GM12872 (cell line): ENCODE results near the gene ATP9B.

Experiments
- TF ChIP-seq, protein P1 (sequence below): IDR thresholded peaks from 3 replicates; pipeline ENCODE4 v1.5.1; 2011; ENCODE audit warnings: low read depth, mild to moderate bottlenecking, low read length, moderate library complexity; ENCODE audit not compliant: insufficient read depth

The ATP9B gene

DNA sequence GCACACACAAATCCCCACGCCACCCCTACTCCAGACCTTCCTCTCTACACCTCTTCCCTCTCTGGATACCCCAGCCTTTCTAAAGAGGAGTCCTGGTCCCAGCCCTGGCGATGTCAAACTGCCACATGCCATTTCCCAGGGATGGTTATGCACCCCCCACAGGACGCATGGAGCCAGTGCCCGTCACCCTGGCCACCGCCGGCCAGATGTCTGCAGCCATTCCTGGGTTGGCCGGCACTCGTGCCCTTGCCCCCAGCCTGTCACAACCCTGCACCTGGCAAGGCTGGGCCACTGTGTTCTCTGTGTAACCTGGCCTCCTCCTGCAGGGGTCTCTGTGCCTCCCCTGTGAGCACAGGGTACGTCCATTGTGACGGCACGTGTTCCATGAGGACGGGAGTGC lies 268.4 kb downstream of the ATP9B start:
- TF ChIP-seq, protein P1, sequence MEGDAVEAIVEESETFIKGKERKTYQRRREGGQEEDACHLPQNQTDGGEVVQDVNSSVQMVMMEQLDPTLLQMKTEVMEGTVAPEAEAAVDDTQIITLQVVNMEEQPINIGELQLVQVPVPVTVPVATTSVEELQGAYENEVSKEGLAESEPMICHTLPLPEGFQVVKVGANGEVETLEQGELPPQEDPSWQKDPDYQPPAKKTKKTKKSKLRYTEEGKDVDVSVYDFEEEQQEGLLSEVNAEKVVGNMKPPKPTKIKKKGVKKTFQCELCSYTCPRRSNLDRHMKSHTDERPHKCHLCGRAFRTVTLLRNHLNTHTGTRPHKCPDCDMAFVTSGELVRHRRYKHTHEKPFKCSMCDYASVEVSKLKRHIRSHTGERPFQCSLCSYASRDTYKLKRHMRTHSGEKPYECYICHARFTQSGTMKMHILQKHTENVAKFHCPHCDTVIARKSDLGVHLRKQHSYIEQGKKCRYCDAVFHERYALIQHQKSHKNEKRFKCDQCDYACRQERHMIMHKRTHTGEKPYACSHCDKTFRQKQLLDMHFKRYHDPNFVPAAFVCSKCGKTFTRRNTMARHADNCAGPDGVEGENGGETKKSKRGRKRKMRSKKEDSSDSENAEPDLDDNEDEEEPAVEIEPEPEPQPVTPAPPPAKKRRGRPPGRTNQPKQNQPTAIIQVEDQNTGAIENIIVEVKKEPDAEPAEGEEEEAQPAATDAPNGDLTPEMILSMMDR: no peak

DNA sequence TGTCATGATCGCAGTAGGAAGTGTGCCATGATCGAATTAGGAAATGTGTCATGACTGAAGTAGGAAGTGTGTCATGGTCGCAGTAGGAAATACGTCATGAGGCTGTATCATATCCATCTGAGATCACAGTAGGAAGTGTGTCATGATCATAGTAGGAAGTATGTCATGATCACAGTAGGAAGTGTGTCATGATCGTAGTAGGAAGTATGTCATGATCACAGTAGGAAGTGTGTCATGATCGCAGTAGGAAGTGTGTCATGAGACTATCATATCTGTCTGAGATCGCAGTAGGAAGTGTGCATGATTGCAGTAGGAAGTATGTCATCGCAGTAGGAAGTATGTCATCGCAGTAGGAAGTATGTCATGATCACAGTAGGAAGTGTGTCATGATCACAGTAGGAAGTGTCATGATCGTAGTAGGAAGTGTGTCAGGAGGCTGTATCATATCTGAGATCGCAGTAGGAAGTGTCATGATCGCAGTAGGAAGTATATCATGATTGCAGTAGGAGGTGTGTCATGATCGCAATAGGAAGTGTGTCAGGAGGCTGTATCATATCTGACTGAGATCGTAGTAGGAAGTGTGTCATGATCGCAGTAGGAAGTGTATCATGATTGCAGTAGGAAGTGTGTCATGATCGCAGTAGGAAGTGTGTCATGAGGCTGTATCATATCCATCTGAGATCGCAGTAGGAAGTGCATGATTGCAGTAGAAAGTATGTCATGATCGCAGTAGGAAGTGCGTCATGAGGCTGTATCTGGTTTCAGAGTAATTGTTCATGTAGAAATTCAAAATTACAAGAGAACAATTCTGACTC lies 270.1 kb downstream of the ATP9B start:
- TF ChIP-seq, protein P1: no peak

DNA sequence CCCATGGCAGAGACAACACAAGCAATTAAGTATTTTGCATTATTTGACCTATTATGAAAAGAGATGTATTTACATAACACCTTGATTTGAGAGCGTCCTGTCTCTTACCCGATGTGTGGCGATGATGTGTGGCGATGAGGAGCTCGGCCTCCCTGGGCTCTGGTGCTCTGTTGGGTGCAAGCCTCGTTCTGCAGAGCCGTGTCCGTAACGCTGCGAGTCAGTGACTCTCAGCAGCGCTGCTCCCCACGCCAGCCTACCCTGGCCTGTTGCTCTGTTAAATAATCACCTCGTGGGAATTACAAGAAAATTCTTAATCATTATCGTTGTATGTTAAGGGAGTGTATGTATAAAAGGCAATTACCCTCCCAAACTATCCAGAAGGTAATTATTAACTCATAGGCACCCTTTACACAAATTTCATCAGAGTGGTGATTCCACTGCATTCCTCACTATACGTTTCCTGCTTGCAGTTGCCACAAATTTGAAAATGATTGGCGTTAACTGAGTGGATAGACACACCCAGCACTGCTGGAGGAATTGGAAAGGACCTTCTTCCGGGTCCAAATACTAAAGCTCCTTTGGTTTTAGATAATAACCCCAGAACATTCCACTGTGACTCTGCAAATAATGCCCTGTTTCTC lies 274.5 kb downstream of the ATP9B start:
- TF ChIP-seq, protein P1: no peak

DNA sequence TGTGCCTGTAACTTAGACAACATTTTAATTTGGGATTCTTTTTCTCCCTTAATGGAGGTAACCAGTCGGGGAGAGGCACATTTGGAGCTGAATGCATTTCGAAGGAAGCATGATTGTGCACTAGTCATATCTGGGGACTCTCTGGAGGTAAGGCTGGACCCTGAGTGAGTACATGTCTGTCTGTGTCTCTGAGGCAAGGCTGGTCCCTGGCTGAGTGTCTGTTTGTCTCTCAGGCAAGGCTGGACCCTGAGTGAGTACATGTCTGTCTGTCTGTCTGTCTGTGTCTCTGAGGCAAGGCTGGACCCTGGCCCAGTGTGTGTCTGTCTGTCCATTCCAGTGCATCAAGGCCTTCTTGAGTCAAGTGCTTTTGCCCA lies 275.0 kb downstream of the ATP9B start:
- TF ChIP-seq, protein P1: no peak

DNA sequence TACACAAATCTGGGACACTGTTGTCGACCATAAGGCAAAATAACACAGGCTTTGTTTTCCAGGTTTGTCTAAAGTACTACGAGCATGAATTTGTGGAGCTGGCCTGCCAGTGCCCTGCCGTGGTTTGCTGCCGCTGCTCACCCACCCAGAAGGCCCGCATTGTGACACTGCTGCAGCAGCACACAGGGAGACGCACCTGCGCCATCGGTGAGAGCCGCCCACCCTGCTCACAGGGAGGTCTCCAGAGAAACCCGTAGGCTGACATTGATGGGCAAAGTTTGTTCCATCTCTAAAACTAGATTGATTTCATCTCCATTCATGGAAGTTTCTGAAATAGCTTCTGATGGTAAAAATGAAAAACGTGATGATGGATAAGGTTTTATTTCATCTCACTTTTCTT lies 276.2 kb downstream of the ATP9B start:
- TF ChIP-seq, protein P1: no peak

DNA sequence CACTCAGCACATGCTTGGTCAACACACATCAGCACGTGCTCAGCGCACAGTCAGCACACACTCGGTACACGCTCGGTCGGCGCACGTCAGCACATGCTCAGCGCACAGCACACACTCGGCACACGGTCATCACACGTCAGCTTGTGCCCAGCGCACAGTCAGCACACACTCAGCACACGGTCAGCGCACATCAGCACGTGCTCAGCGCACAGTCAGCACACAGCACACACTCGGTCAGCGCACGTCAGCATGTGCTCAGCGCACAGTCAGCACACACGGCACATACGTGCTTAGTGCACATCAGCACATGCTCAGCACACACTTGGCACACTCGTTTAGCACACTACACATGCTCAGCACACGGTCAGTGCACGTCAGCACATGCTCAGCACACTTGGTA lies 276.8 kb downstream of the ATP9B start:
- TF ChIP-seq, protein P1: no peak

DNA sequence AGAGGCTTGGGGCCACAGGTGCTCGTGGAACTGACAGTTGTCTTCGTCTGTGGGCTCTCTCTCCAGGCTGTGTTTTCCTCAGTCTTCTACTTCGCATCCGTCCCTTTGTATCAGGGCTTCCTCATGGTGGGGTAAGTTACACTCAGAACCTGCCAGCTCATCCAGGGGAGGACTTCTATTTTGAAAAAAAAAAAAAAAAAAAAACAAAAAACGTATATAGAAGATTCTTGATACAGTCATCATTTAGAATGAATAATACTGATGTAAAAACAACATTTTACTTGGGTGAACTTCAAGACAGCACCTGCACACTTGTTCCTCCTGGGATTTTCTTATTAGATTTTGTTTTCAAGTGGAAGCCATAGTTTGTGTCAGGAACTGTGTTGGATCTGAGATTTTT lies 278.9 kb downstream of the ATP9B start:
- TF ChIP-seq, protein P1: no peak
